AG09319 (cell line): ENCODE results near the gene UBE2Q1.

Source experiments
- DNase-seq: peaks from one replicate; pipeline ENCODE4 v3.0.0-alpha.2; 2010; ENCODE audit warnings: low read depth; ENCODE audit errors: extremely low read depth
- TF ChIP-seq, protein P1 (sequence below): IDR thresholded peaks from 2 replicates; pipeline ENCODE4 v1.5.1; 2011; ENCODE audit warnings: low read depth, mild to moderate bottlenecking, inconsistent platforms, low read length, moderate library complexity

Gene UBE2Q1

DNA sequence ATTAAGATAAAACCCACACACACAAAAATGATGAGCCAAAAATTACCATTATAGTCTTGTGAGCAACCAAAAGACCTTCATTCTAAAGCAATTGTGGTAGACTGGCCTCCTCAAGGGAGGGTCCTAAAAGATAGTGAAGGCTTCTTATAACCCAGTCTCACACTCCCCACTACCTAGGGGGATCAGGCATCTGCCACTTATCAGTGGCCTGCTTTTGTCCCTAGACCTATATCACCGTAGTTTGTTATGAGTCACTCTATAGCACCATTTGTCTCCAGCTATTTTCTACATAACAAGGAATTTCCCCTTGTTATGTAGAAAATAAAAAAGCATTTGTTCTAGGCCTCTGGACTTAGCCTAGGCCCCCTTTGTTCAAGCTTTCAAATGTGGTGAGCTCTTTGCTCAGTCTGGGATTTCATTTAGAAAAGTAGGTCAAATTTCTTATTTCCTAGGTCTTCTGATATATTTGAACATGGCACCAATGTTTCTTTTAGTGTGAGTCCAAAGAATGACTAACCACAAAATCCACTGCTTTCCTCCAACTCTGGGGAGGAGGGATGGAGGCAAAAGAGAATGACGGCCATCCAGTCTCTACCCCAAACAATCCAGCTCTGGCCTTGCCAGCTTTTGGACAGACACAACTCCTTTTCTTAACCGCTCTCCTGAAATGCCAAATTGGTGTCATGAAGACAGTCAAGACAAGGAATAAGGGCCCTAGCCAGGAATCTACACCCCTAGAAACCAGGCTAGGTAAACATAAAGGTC lies 40.6 kb upstream of the UBE2Q1 start:
- DNase-seq = no peak
- TF ChIP-seq, protein P1, sequence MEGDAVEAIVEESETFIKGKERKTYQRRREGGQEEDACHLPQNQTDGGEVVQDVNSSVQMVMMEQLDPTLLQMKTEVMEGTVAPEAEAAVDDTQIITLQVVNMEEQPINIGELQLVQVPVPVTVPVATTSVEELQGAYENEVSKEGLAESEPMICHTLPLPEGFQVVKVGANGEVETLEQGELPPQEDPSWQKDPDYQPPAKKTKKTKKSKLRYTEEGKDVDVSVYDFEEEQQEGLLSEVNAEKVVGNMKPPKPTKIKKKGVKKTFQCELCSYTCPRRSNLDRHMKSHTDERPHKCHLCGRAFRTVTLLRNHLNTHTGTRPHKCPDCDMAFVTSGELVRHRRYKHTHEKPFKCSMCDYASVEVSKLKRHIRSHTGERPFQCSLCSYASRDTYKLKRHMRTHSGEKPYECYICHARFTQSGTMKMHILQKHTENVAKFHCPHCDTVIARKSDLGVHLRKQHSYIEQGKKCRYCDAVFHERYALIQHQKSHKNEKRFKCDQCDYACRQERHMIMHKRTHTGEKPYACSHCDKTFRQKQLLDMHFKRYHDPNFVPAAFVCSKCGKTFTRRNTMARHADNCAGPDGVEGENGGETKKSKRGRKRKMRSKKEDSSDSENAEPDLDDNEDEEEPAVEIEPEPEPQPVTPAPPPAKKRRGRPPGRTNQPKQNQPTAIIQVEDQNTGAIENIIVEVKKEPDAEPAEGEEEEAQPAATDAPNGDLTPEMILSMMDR = no peak

DNA sequence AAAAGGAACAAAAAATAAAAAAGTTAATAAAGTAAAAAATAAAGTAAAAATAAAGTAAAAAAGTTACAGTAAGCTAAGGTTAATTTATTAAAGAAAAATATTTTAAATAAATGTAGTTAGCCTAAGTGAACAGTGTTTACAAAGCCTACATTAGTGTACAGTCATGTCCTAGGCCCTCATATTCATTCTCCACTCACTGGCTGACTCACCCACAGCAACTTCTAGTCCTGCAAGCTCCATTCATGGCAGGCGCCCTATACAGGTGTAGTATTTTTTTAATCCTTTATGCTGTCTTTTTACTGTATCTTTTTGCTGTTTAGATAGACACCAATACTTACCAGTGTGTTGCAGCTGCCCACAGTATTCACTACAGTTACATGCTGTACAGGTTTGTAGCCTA lies 37.2 kb upstream of the UBE2Q1 start:
- DNase-seq = no peak
- TF ChIP-seq, protein P1 = no peak

DNA sequence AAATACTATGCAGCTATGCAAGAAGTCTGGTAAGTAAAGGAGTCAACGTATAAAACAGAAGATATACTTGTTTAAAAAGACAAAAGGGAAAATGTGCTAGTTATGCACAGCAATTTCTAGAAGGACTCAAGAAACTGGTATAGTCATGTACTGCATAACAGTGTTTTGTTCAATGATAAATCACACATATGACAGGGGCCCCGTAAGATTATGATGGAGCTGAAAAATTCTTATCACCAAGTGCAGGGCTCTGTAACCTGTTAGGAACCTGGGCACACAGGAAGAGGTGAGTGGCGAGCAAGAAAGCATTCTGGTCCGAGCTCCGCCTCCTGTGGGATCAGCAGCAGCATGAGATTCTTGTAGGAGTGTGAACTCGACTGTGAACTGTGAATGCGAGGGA lies 36.3 kb upstream of the UBE2Q1 start:
- no peak for DNase-seq
- TF ChIP-seq, protein P1 = no peak

DNA sequence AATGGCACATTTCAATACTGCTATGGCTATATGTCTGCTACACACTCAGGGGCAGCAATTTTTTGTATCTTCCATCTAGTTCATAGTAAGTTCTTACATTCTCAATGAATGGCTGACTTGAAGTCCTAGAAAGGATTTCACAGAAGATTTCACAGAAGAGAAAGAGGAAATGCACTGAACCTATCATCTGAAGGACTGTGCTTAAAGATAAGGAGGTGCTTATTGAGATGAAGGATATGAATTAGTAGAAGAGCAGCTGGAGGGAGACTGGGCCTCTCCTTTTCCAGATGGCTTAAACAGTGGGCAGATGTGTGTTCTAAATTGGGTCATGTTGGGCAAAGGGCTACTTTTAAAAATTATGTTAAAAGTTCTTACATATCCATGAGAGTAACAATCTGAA lies 34.9 kb upstream of the UBE2Q1 start:
- DNase-seq = no peak
- TF ChIP-seq, protein P1 = no peak

DNA sequence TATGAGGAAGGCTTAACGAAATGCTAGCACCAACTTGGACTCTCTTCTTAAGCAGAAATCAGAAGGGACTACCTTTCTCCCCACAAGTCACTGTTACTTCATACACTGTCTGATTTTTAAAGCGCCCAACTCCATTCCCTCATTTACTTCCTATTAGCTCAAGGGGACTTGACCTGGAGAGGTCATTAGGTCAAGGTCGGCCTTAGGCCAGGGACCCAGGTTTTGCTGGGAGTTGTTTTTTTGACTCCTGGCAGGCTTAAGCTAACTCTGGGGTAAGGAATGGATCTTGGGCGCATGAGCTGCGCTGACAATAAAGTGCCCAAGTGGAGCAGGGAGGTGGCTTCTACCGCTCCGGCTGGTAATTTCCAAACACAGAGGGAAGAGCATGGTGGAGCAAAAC lies 32.7 kb upstream of the UBE2Q1 start:
- DNase-seq = no peak
- TF ChIP-seq, protein P1 = no peak

DNA sequence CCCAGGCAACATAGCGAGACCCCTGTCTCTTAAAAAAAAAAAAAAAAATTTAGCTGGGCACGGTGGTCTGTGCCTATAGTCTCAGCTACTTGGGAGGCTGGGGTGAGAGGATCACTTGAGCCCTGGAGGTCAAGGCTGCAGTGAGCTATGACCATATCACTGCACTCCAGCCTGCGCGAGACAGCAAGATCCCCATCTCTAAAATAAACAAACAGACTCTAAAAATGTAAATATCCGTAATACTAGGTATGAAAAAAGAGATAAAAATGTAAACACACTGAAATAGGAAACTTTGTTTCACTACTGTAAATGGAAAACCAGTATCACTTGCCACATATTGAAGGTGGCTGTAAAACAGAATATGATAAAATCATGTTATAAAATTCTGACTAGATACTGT lies 32.3 kb upstream of the UBE2Q1 start:
- no peak for DNase-seq

DNA sequence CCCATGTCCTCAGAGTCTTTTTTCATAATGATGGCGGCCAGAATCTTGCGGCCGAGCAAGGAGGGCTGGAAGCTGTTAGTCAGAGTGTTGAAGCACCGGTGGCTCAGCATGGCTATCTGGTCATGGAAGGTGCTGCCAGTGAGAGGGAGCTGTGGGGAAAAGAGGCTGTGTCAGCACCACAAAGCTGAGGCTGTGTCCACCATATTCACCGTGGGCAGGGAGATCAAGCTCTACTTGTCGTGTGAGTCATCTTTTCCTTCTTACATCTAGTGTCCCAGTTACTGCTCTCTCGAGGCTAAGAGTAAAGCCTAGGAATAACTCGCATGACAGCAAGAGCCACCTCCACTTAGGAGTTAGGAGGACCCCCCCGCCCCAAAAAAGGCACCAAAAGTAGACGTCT lies 31.3 kb upstream of the UBE2Q1 start:
- DNase-seq = no peak
- TF ChIP-seq, protein P1 = no peak

More for the DNA sequence above, 32.3 kb upstream of the UBE2Q1 start:
- TF ChIP-seq, protein P1 = no peak
